NCI-H345 treated with DMSO at 0.1 percent for 48 hours (cell line): Measurements from ENCODE around the gene PADI4.

ENCODE experiments used
- DNase-seq: peaks from one replicate; lab custom pipeline; 2025; ENCODE audit not compliant: unreplicated experiment; lab: John Stamatoyannopoulos, UW

PADI4 gene

DNA sequence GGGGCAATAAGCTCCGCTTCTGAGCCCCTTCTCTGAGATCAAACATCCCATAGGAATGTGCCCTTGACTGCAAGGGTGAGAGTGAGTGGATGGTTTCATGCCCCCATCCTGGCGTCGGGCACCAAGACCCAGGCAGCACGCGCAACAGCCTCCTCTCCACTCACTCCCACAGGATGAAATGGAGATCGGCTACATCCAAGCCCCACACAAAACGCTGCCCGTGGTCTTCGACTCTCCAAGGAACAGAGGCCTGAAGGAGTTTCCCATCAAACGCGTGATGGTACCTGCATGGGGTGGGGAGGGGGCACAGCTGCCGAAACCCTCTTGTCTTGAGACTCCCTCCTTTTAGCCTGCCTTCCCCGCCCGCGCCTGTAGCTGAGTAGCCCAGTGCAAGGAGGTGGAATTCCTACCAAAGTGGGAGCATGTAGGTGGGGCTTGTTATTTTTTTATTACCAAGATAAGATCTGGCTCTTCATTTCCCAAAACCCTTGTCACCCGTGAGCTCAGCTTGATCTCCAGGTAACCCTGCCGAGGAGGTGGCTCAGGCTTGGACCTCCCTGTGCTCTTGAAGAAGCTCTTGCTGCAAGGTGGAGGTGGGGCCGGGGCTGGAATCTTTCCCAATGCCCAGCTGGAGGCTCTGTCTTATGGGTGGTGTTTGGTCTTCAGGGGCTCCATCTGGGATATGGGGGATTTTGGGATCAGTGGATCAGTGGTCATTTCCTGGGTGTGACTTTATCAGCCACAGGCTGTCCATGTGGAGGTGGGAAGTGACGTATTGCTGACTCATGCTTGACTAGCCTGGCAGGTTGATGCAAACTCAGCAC is 40.0 kb downstream of the PADI4 start:
- DNase-seq, result no peak

DNA sequence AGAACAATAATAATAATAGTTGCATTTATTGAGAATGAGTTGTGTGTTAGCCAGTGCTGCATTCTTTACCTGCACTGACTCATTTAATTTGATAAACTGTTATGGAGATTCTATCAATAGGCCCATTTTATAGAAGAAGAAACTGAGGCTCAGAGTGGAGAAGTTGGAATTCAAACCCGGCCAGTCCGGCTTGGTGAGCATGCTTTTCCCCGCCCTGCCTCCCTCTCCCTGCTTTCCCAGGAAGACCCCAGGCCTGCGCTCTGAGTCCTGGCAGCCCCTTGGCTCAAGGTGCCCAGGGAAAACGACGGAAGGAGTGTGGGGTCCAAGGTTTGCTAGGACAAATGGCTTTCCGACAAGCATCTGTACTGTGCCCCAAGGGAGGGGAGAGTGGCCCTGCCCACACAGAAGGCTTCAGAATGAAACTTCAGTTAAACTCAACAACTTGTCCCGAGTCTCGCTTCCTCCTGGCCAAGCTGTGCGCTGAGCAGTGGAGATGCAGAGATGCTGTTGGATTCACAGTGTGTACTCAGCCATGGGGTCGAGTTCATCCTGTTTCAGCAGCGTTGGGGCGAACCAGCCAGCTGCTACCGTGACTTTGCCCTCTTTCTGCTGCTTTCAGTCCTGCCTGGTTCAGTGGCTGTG is 40.7 kb downstream of the PADI4 start:
- no peak for DNase-seq

DNA sequence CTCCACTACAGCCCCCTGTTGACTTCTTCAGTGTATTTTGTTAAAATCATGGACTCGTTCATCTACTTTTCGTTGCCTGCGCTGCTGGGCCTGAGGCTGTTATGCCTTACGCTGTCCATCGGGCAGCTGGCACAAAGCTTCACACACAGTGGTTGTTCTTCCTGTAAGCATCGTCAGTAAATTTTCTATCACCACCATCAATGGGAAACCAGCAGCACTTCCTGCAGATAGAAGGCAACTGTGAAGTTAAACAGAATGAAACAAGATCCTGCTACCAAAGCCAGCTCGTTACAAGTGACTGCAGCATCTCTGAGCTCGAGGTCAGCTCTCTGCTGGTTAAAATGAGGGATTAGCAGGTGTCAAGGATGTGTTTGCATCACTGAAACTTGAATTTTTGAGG is 42.1 kb downstream of the PADI4 start:
- DNase-seq, result no peak

DNA sequence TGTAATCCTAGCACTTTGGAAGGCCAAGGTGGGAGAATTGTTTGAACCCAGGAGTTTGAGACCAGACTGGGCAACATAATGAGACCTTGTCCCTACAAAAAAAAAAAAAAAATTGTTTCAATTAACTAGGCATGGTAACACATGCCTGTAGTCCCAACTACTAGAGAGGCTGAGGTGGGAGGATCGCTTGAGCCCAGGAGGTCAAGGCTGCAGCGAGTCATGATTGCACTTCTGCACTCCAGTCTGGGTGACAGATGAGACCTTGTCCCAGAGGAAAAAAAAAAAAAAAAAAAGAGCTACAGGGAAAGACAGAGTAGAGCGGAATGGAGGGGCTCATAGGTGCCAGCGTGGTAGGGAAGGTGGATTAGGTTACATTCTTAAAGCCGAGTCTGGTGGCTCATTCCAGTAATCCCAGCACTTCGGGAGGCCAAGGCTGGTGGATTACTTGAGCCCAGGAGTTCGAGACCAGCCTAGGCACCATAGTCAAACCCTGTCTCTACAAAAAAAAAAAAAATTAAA is 43.0 kb downstream of the PADI4 start:
- DNase-seq, result no peak

DNA sequence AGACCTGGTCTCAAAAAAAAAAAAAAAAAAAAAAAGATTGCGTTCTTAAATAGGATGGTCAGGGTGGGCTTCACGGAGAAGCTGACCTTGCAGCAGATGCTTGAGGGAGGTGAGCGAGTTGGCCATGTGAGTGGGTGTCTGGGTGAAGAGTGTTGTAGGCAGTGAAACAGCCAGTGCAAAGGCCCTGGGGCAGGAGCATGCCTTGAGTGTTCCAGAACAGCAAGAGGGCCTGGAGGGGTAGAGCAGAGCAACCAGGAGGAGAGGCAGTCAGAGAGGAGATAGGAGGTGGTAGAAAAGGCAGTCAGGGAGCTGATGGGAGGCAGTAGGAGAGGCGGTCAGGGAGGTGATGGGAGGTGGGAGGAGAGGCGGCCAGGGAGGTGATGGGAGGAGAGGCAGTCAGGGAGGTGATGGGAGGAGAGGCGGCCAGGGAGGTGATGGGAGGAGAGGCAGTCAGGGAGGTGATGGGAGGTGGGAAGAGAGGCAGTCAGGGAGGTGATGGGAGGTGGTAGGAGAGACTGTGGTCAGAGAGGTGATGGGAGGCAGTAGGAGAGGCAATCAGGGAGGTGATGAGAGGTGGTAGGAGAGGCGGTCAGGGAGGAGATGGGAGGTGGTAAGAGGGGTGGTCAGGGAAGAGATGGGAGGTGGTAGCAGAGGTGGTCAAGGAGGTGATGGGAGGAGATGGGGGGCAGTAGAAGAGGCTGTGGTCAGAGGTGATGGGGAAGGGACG is 43.8 kb downstream of the PADI4 start:
- DNase-seq, result no peak

DNA sequence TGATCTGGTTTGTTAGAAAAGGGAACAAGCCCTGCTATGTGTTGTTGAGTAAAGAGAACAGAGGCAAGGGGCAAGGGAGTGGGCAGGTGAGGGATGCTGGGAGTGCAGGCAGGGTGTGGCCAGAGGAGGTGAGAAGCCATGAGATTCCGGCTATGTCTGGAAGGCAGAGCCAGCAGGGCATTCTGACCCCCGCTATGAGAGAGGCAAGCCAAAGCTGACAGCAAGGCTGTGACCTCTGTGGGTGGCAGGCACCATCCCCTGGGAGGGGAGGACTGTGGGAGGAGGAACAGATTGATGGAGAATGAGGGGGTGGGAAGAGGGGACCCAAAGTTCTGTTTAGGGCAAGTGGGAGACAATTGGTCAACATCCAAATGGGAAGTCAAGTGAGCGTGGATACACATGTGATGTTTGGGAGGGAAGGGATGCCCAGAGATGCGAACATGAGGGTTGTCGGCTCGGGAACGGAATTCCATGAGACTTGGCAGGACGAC is 44.5 kb downstream of the PADI4 start:
- DNase-seq, result no peak

DNA sequence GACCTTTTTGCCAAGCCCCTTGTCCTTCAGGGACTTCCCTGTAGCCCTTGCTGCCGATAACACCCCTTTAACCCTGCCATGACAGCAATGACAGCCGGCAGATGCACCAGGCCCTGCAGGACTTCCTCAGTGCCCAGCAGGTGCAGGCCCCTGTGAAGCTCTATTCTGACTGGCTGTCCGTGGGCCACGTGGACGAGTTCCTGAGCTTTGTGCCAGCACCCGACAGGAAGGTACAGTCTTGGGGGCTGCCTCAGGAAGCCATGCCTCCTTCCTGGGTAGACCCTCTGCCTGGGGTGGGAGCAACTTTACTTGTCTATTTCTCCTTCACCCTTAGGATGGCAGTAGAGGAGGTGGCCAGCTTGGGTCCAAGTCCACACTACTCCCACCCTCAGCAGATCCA is 47.9 kb downstream of the PADI4 start:
- no peak for DNase-seq

DNA sequence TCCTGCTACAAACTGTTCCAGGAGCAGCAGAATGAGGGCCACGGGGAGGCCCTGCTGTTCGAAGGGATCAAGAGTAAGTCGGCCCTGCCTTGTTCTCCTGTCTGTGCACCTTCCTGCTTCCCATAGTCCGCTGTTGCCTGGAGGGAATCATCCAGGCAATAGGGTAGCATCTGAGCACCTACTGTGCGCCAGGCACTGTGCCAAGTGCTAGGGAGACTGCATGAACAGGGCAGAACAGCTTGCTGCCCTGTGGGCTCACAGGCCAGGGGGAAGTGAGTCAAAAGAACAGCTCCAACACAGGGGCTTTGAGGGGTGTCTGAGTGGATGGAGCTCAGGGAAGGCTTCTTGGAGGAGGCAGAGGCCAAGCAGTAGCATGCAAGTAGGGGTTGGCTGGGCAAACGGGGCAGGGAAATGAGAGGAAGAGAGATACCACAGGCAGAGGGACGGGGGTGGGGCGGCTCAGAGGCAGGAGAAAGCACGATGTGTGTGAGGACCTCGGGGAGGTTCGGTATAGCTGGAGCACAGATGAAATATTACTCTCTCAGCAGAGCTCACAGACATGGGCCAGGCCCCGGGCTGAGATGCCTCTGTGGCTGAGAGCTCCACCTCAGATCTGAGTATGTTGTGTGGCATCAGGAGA is 48.5 kb downstream of the PADI4 start:
- no peak for DNase-seq

DNA sequence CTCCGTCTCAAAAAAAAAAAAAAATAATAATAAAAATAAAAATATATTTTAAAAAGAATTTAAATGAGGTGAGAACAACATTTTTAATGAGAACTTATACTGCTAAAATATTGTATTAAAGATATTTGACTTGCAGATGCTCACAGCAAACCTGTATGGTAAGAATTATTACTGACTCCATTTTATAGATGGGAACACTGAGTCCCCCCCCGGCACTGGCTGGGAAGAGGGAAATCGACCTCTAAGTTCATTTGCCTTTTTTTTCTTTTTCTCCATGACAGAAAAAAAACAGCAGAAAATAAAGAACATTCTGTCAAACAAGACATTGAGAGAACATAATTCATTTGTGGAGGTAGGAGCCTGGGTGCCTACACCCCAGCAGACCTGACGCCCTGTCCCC is 50.6 kb downstream of the PADI4 start:
- DNase-seq, result no peak

DNA sequence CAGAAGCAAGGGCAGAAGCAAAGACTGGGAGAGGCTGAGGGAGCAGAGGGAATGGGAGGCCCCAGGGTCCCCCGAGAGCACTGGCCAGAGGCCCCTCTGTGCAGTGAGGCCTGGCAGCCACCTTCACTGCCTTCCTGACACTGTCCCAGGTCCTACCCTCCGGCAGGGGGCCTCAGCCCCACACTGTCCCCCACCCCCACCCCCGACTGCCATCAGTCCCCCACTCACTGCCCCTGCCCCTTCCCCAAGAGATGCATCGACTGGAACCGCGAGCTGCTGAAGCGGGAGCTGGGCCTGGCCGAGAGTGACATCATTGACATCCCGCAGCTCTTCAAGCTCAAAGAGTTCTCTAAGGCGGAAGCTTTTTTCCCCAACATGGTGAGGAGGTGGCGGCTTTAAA is 51.0 kb downstream of the PADI4 start:
- no peak for DNase-seq

DNA sequence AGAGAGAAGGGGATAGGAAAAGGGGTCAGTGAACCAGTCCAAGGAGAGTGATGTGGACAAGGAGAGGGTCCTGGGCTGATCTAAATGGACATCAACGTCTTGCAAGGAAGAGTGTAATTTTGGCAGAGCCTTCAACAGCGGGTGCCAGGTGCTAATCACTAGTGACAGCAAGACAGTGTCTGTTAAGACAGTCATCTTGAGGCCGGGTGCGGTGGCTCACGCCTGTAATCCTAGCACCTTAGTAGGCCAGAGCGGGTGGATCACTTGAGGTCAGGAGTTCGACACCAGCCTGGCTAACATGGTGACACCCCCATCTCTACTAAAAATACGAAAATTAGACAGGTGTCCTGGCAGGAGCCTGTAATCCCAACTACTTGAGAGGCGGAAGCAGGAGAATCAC is 51.8 kb downstream of the PADI4 start:
- DNase-seq, result no peak

DNA sequence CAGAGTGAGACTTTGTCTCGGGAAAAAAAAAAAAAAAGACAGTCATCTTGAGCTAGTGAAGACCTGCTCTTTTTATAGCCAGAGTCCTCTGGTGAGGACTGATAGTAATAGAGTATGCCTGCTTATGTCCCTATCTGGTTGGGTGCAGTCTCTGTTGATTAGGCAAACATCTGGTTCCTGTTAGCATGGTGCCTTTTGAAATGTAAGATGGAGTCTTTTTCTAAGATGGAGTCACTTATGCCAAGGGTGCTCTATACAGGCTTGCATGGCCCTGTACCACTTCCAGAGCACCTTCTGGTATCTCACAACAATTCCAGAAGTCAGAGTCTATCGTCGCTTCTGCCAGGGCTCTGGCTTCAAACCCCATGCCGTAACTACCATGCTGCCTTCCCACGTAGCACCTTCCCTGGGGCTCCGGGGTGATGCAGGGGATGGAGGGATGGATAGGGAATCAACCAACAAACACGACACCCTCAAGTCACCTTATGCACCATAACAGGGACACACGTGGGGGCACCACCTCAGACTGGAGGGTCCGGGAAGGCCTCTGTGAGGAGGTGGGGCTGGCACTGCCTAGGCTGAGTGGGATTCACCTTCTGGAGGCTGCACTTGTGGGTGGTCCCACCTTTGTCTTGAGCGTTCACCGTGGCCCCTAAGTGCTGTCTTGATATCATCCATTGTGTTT is 52.4 kb downstream of the PADI4 start:
- DNase-seq, result no peak

DNA sequence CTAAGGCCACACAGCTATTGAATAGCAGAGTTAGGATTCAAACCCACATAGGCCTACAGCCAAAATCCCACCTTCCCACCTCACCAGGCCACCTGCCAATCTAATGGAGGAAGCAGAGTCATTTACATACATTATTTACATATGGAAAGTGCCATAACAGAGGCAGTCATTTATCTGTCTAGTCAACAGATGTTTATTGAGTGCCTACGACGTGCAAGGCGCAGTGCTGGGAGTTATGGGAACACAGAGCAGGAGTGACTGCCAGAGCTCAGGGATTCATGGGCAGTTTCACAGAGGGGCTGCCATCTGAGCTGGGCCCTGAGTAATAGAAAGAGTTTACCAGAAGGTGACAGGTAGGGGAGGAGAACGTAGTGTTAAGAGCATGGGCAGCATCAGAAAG is 53.7 kb downstream of the PADI4 start:
- no peak for DNase-seq

DNA sequence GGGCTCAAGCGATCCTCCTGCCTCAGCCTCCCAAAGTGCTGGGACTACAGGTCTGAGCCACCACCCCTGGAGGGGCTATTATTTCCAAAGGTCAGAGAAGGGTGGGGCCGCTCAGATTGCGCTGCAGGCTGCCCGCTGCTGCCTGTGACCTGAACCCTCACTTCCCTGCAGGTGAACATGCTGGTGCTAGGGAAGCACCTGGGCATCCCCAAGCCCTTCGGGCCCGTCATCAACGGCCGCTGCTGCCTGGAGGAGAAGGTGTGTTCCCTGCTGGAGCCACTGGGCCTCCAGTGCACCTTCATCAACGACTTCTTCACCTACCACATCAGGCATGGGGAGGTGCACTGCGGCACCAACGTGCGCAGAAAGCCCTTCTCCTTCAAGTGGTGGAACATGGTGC is 55.4 kb downstream of the PADI4 start:
- no peak for DNase-seq

DNA sequence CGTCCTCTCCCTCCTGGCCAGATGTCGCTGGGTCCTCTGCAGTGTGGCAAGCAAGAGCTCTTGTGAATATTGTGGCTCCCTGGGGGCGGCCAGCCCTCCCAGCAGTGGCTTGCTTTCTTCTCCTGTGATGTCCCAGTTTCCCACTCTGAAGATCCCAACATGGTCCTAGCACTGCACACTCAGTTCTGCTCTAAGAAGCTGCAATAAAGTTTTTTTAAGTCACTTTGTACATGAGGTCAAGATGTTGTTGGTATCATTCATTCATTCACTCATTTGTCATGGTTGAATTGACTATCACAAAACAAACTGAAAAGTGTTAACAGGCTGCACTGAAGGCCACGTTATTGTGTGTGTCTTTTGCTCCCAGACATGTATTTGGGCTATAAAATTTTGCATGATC is 55.8 kb downstream of the PADI4 start:
- DNase-seq, result no peak

DNA sequence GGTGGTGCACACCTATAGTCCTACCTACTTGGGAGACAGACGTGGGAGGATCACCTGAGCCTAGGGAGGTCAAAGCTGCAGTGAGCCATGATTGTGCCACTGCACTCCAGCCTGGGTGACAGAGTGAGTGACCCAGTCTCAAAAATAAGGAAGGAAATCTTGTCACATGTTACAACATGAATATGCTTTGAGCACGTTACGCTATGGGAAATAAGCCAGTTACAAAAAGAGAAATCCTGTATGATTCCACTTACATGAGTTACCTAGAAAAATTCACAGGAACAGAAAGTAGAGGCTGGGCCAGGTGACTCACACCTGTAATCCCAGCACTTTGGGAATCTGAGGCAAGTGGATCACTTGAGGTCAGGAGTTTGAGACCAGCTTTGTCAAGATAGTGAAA is 57.3 kb downstream of the PADI4 start:
- DNase-seq, result no peak

DNA sequence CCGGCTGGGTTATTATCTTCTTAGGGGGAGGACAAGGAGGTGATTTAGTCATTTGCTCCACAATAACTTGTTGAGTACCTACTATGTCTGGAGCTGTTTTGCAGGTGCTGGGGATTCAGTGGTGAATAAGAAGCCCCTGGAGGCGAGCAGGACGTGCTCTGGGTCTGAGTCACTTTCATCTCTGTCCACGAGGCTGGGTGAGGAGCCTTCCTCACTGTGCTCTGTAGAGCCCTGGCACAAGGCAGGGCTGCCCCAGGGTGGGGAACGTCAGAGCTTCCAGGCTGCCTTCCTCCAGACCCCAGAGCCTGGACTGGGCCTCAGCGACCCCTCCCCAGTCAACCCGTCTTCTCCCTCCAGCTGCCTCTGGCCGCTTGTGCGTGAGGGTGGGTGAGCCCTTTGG is 61.5 kb downstream of the PADI4 start:
- DNase-seq, result no peak

DNA sequence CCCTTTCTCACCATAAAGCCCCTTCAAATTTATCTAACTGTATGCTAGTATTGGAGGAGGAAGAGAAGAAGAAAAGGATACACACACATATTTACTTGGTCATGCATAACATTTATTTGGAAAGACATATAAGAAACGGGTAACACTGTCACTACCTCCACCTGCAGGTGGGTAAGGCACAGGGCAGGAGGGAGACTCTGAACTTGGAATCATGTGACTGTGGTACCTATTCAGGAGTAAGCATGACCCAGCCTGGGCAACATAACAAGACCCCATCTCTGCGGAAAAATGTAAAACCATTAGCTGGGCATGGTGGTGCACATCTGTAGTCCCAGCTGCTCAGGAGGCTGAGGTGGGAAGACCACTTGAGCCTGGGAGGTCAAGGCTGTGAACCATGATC is 62.6 kb downstream of the PADI4 start:
- DNase-seq, result no peak

DNA sequence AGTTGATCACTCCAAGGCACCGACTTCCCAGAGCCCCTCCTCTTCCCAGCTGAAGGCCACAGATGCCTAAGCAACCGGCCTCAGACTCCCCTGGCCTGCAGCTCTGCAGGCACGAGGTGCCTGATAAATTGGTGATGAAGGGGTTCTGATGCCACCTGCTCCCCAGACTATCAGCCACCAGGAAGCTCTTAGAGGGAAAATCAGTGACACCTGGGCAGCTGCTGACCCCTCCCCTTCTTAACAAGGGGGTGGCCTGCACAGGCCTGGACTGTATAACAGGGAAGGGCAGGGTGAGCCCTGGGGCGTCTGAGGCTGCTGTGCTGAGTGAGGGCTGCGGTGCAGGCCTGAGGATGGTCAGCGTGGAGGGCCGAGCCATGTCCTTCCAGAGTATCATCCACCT is 63.9 kb downstream of the PADI4 start, which contains the start of gene PADI6:
TSS of gene PADI6 (plus strand) at position 301 of the 400 bp plus-strand sequence. CDS start at position 351, 50 bp downstream.
- DNase-seq, result no peak

DNA sequence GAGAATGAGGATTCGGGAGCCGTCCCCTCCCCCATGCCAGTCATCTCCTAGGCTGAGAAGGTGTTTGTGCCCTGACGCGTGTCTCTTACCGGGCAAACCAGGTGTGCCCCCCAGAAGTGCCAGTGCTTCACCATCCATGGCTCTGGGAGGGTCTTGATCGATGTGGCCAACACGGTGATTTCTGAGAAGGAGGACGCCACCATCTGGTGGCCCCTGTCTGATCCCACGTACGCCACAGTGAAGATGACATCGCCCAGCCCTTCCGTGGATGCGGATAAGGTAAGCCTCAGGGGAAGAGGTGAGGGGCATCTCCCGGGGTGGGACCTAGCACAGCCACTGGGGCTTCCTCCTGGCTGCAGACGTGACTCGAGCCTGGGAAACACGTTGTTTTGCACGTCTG is 65.0 kb downstream of the PADI4 start:
- DNase-seq, result no peak

DNA sequence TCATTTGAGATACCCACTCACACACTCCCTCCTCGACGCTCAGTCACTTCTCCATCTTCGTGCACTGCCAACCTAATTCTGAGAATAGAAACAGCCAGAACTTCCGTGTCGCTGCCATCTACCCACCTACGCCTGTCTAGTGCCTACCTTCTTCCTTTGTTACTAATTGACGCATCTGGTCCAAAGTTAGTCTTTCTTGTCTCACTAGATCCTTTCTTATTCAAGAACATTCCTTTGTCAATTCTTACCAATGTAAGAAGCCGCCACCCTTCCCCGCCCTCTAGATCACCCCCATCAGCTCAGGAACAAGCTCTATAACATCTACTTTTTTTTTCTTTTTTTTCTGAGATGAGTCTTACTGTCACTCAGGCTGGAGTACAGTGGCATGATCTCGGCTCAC is 67.7 kb downstream of the PADI4 start:
- DNase-seq, result no peak
